Esophagus squamous epithelium (tissue), 5 donors: ENCODE results near the gene CTSL. TPM values are rescaled to one million over a fixed set of nuclear protein-coding genes. Genes with fewer than 3 reads are reported as not detected.

Experiments
- DNase-seq: peaks from one replicate; lab custom pipeline; 2025; lab: John Stamatoyannopoulos, UW
- H3K27ac ChIP-seq, 4 donors: fragments of 200-600 bp; sonication (generic); one replicate each; pipeline ENCODE4 v1.5.1; 2016 to 2019; ENCODE audit warnings: mild to moderate bottlenecking in 1 of 4
- H3K27me3 ChIP-seq, 4 donors: fragments of 200-600 bp; sonication (generic); 1 replicate in 3 of 4; 2 replicates in 1 of 4; pipeline versions ENCODE4 v1.5.1 to v1.6.0; 2017 to 2021; ENCODE audit warnings: antibody characterized with exemption in 1 of 4
- H3K36me3 ChIP-seq, 3 donors: fragments of 200-600 bp; sonication (generic); one replicate each; pipeline ENCODE4 v1.5.1; 2016 to 2019
- H3K4me1 ChIP-seq, 3 donors: fragments of 200-600 bp; sonication (generic); one replicate each; pipeline ENCODE4 v1.5.1; 2017 to 2019
- H3K4me3 ChIP-seq, 4 donors: fragments of 200-600 bp; sonication (generic); 1 replicate in 3 of 4; 2 replicates in 1 of 4; pipeline ENCODE4 v1.5.1; 2016 to 2019; ENCODE audit warnings: mild to moderate bottlenecking in 2 of 4, moderate library complexity in 1 of 4
- H3K9me3 ChIP-seq, 3 donors: fragments of 200-600 bp; sonication (generic); one replicate each; pipeline ENCODE4 v1.5.1; 2016 to 2019
- CTCF ChIP-seq, 6 experiments: fragments of 450-650 bp in 4 of 6; fragments of 200-600 bp in 2 of 6; sonication (generic) in 2 of 6; IDR thresholded peaks; one replicate each; pipeline ENCODE4 v1.5.1; 2016 to 2019; ENCODE audit warnings: antibody characterized with exemption in 6 of 6, mild to moderate bottlenecking in 4 of 6, moderate library complexity in 4 of 6
- POLR2A ChIP-seq, 4 donors: fragments of 450-650 bp; IDR thresholded peaks; one replicate each; pipeline ENCODE4 v1.6.1; 2017; ENCODE audit warnings: antibody characterized with exemption in 4 of 4, mild to moderate bottlenecking in 4 of 4, moderate library complexity in 3 of 4
- WGBS, 2 donors: methylation state at CpG; one replicate each; pipeline ENCODE4 v1.1.5; 2018; 5-methylcytosine and 5-hydroxymethylcytosine counted together
- intact Hi-C: fragments of 100-400 bp; cut with DNase I; formaldehyde crosslinking; loops from one replicate; pipeline ENCODE4 v1.15.0; 2022
- total RNA-seq, 4 donors: library from RNA; depleted of rRNA; stranded (reverse); fragments of >200 nt; gene quantifications; one replicate each; pipeline ENCODE4 v1.1.0, GENCODE V29; 2016
- donor health status: DM: yes; HTN: yes; CAD: no.

CTSL gene
- total RNA-seq, 4 donors from 2014 or later: 7.6 to 64.2 (median 42.4) TPM

GRCh38 chr9:87710443-87710842 is 15.5 kb upstream of the CTSL start:
- WGBS, 2 donors: 75 to 82% methylated on average over 5 of the region's 5 CpGs
- intact Hi-C loops: no loop called here

DNA sequence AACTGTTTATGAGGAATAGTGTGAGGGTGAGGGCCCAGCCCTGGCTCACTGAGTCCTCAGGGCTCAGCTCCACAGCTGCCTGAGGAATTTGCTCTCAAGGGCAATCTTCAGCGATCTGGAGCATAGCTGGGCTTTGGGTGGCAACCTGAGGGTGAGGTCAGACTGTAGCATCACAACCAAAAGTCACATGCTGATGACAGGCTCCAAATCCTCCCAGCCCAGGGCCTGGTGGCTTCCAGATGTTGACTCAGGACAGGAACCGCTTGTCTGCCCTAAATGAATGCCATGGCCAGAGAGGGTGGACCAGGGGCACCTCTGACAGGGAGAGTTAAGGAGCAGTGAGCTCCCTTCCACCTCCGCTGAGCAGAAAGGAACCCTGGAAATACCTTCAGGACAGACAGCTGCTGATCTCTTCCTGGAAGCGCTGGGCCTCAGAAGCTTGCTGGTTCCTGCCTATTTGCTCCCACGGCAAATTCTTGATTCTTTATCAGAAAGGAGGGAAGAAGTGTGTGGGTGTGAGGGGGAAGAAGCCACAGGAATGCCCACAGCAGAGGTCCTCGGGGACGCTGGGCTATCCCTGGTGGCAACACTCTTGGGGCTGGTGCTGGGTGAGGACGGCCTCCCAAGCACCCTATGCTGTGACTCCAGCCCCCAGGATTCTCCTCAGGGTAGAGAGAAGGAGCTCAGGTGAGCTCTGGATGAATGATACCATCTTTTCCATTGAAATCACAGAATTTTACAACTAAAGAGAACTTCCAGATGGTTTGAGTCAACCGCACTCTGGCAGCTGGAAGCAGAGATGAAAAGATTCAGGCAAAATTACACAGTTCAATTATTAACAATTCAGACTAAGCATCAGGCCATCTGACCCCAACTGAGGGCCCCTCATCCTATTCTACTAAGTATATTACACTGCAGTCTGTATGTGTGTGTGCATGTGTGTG is 13.8 kb upstream of the CTSL start:
- no peaks in the 10 kb centered on the region for H3K27me3 ChIP-seq
- peaks cover 0 to 4% (median 0%) of the 10 kb centered on the region in 3 donors for H3K36me3 ChIP-seq
- H3K4me3 ChIP-seq: no peak overlapping the region
- intact Hi-C loops: no loop called here
- TF ChIP-seq POLR2A (IDR thresholded peaks at IDR 0.05): no peak
- TF ChIP-seq CTCF (IDR thresholded peaks at IDR 0.05): no peak
- DNase-seq: no peak
- peak overlapping the region in 2 of 4 donors; percentile 47 to 89 for H3K27ac ChIP-seq
- 52% methylated on average over 2 to 4 of the region's 9 CpGs for WGBS, 2 donors
- peaks cover 7 to 27% (median 16%) of the 10 kb centered on the region in 3 donors for H3K4me1 ChIP-seq
- H3K9me3 ChIP-seq: no peaks in the 10 kb centered on the region

More at GRCh38 chr9:87710443-87710842, 15.5 kb upstream of the CTSL start:
- DNase-seq: no peak
- Histone ChIP-seq H3K9me3 (no peaks in the 10 kb centered on the region), H3K27me3 (no peaks in the 10 kb centered on the region), H3K36me3 (peaks cover 0 to 17% (median 0%) of the 10 kb centered on the region in 3 donors), H3K4me3 (no peak overlapping the region), H3K27ac (no peak overlapping the region), H3K4me1 (peaks cover 7 to 27% (median 16%) of the 10 kb centered on the region in 3 donors)
- TF ChIP-seq POLR2A (IDR thresholded peaks at IDR 0.05) (no peak), CTCF (IDR thresholded peaks at IDR 0.05) (no peak)

DNA sequence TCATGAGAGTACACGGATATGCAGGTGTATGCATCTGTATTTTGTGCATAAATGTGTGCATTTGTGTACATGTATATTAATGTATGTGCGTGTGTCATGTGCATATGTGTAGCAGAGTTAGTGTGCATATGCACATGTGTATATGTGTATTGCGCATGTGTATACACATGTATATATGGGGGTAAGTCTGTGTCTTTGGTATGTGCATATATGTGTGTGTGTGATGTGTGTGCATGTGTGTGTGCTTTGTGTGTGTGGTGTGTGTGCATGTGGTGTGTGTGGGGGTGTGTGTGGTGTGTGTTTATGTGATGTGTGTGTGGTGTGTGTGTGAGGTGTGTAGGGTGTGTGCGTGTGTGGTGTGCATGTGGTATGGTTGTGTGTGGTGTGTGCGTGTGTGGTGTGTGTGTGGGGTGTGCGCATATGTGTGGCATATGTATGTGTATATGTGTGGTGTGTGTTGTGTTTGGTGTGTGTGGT is 13.1 kb upstream of the CTSL start:
- TF ChIP-seq CTCF (IDR thresholded peaks at IDR 0.05): no peak
- TF ChIP-seq POLR2A (IDR thresholded peaks at IDR 0.05): no peak
- WGBS, 2 donors: 85 to 93% methylated on average over 6 of the region's 6 CpGs
- Histone ChIP-seq H3K27me3 (no peaks in the 10 kb centered on the region), H3K4me3 (no peak overlapping the region), H3K27ac (peak overlapping the region in 3 of 4 donors; percentile 56 to 89 (median 76)), H3K9me3 (no peaks in the 10 kb centered on the region), H3K4me1 (peaks cover 7 to 27% (median 16%) of the 10 kb centered on the region in 3 donors), H3K36me3 (no peaks in the 10 kb centered on the region)
- intact Hi-C loops: no loop called here
- no peak for DNase-seq

DNA sequence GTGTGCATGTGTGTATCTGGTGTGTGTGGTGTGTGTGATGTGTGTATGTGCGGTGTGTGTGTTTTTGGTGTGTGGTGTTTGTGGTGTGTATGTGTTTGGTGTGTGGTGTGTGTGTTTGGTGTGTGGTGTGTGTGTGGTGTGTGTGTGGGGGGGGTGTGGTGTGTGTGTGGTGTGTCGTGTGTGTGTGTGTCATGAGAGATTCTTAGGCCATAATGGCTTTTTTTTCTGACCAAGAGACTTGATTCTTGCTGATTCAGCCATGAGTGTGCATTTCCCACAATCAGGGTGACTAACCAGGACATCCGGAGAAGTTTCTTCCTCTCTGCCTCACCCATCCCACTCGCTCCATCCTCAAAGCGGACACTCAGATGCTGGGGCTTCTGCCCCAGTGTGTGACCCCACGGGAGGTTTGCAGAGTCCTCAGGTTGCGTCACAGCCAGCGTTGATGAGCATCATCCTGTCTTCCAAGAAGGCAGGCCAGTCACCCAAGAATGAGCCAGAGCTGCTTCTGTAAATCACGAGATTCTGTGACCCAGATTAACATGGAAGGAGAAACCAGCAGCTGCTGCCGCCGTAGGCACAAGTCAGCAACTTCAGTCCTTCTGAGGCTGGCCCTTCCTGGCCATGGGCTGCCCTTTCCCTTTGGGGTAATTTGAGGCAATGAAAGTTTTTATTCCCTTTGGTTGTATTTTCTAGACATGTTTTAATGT is 12.5 kb upstream of the CTSL start:
- WGBS, 2 donors: 33 to 46% methylated on average over 8 to 11 of the region's 11 CpGs
- Histone ChIP-seq H3K27me3 (no peaks in the 10 kb centered on the region), H3K4me3 (peak overlapping the region in 1 of 4 donors; percentile 38), H3K27ac (peak overlapping the region in 3 of 4 donors; percentile 56 to 89 (median 76)), H3K36me3 (no peaks in the 10 kb centered on the region), H3K4me1 (peaks cover 7 to 27% (median 16%) of the 10 kb centered on the region in 3 donors), H3K9me3 (no peaks in the 10 kb centered on the region)
- TF ChIP-seq CTCF (IDR thresholded peaks at IDR 0.05): no peak
- TF ChIP-seq POLR2A (IDR thresholded peaks at IDR 0.05): no peak
- DNase-seq: peak; percentile 19
- intact Hi-C loops: no loop called here
